Measurements from ENCODE around the gene C3orf20.

- no peak for TF ChIP-seq POLR2A (IDR thresholded peaks at IDR 0.05; ENCODE audit: low read length)
- no peak for TF ChIP-seq GATA1 (IDR thresholded peaks at IDR 0.05; ENCODE audit: low read depth, low read length)
These were observed 24.7 kb upstream of the C3orf20 start for GRCh38 chr3:14650193-14650592.

All from erythroblast (primary cell).